PC-9 (cell line): Measurements from ENCODE around the gene FUBP3.
"Not testable (repeated sequence)": the region's sequence is repeated elsewhere in the genome, so short reads cannot be mapped to it uniquely, and the experiment has no call there.

Experiments
- CTCF ChIP-seq: fragments of 200-600 bp; sonication (generic); conservative IDR thresholded peaks from 2 replicates; pipeline ENCODE4 v1.6.1; 2017; ENCODE audit warnings: mixed run types, antibody characterized with exemption, mild to moderate bottlenecking, moderate library complexity
- EZH2 ChIP-seq: fragments of 200-600 bp; sonication (generic); IDR thresholded peaks from 2 replicates; pipeline ENCODE4 v1.8.0; 2017; ENCODE audit warnings: antibody characterized with exemption, low read depth

GRCh38 chr9:130685945-130686344 is 106.6 kb downstream of the FUBP3 start:
- TF ChIP-seq CTCF, EZH2: not testable (repeated sequence)
